ENCODE measurements around the gene AGAP1. TPM values are rescaled to one million over a fixed set of nuclear protein-coding genes. Genes with fewer than 3 reads are reported as not detected.

AGAP1 gene
- polyA plus RNA-seq, 12 donors: 22.7 to 33.9 (median 26.5) TPM; not detected in 1

DNA sequence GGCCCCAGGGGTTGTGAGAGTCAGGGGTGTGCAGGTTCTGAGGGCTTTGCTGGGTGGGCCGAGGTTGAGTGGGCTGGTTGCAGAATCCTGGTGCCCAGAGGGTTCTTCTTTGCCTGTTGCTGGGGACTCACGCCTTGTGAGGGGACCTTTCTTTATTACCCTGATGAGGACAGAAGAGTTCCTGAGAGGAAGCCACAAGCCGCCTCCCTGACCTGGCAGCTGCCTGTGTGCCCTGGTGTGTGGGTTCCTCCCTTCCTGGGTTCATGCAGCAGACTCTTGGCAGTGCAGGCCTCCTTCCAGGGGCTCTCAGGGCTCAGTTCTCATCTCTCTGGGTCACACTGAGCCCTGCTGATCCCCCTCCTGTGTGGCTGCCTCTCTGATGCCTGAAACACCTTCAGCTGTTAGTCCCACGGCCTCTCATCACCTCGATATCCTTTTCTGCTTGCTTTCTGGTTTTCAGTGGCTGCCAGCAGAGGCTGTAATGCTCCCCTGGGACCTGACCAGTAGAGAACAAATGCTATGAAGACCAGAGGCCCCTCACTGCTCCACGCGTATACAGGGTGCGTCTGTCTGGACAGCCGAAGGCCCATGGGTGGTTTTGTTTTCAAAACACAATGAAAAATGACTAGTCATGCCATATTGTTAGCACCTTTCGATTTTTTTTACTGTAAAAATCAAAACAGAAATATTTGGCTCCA lies 191.3 kb downstream of the AGAP1 start:
- no peak for DNase-seq

DNA sequence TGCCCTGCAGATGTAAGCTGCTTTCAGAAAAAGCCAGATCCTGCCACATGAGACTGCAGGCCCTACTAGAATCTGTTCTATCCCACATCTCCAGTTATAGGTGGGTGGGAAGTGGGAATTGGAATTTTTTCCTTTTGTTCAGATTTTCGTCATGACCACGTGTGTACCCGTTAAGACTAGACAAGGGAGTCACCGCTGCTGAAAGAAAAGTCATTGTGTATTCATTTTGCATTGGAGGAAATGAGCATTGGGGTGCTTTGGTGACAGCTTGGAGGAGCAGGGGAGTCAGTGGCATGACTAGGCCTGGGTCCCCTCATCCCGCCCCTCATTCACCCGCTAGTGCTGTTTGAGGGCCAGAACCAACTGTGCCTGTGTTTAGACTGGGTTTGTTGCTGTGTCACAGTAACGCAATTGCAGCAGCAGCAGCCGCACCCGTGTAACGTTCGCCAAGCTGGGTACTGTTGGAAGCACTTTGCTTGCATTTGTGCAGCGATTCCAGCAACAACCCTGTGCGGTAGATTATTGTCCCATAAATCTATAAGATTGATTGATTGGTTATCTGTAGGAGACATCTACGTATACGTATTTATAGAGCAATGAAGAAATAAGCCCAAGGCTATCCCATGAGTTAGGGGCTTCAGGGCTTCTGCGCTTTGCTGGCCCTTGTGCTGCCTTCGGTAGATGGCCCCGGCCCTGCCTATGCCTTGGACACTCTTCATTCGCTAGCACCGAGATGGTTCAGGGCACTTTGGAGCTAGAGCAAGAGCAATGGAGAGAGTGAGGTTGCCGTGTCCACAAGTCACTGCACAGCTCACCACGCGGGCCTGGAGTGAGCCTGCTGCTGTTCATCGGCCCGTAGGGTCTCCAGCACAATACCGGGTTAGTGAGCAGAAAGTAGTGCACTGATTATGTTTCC lies 194.9 kb downstream of the AGAP1 start:
- DNase-seq: no peak

DNA sequence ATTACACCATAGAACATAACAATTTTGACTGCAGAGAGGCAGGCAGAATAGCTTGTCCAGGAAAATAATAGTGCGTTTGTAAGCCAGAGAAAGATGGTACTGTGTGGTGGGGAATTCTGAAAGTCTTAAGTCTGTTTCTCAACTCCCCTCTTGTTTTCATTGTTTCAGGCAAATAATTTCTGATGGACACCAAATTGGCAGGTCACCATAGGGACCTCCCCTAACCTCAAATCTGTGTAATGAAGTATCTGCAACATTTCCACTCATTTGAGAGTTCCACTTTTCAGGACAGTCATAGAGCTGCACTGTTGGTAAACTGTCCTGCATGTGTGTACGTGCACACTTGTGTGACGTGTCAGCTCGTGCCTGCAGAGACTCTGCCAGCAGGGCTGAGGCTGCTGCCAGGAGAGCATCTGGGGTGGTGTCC lies 195.6 kb downstream of the AGAP1 start:
- DNase-seq: no peak

DNA sequence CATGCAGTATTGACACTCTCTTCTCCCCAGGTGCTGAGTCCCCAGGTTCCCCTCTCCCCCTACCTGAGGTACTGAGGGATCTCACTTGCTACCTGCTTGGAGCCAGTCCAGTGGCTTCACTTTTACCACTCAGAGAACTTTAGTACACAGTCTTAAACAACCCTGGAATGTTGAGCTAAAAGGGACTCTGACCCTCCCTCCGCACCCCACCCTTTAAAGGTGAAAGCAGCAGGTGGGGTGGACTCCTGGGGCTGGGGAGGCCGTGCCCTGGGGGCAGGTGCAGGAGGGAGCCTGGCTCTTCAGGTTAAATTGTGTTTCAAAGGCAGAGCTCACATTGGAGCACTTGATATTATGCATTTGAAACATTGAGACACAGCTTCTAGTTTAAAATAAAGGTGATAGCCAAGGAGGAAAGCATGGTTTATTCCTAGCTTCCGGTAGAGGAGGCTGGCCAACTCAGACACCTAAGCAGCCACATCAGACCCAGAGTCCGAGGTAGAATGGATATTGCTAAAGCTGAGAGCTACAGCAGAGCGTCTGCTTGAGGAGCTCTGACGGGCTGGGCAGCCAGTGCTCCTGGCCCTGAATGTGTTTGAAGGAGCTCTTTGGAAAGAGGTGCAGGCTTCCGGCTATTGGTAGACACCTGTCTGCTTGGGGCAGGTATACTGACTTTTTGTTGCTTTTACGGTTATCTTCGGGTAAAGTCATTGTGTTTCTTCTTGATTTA lies 196.4 kb downstream of the AGAP1 start:
- DNase-seq: no peak

DNA sequence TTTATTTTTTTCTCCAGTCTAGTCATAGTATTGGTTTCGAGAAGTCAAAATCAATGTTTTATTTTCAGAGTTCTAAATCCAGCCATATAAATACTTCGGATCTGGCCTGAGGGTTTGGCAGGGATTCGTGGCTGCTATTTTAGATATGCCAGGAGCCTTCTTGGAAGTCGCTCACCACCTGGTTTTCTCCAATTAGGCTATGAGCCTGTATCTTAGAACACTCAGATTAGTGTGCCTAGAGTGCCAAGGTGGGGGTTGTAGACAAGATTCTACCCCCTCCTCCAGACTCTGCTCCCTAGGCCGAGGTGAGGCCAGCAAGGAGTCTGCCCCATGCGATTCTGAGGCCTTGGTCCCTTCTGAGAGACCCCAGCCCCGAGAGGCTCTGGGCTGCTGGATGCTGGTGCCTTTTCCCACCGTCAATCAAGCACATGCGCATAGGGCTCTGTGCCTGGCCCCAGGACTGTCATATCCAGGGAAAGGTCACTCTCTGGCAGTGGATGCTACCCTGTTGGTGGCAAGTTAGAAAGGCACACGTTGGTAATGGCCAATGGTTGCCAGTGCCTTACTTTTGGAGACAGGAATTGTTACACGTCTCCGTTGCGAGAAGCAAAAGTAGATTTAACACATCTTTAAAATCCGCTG lies 197.1 kb downstream of the AGAP1 start:
- DNase-seq: no peak

DNA sequence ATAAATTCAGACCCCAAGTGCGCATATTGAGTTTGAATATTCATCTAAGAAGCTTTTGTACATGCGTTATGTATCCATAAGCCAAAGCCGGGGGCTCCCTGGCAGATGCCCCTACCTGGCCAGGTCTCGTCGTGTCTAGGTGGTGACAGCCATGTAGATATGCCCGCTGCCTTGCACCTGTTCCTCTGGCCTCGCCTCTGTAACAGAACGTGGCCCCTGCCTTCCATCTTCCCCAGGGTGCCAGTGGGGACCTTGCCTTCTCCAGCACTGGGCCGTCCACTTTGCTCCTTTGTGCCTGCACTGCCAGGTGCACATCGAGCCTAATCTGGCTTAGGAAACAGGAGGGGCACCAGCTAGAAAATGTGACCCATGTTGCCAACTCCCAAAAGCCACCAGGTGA lies 198.2 kb downstream of the AGAP1 start:
- no peak for DNase-seq

DNA sequence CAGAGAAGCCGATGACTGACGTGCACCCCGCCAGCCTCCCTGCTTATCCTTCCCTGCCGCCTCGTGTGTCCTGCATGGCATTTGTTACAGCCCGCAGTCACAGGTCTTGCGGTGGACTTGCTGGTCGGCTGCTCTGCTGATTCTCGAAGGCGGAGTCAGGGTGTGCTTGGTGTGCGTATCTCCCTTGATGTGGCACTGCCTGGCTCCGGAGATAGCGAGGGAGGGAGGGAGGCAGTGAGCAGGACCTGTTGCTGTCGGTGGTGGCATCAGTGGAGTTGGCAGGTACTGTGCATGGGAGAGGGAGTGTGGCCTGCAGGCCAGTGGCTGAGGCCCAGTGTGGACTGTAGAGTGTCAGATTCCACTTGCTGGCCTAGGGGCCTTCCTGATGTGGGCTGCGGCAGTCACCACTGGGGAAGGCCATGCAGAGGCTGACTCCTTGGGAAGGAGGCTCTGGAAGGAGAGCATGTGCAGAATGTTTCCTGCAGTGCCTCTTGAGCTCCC lies 198.9 kb downstream of the AGAP1 start:
- no peak for DNase-seq

DNA sequence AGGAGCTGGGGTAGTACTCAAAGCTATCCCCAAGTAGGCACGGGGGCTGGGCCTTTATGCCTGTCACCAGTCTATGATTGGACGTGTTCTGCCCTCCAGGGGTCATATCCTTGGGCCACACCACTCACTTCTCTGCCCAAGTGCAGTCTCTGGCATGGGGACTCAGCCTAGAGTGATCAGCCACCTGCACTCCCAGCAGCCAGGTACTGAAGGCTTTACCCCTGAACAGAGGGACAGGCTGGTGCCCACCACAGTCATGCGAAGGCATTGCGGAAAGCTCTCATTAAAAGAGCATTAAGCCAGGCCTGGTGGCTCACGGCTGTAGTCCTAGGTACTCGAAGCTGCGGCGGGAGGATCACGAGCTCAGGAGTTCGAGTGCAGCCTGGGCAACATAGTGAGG lies 199.4 kb downstream of the AGAP1 start:
- DNase-seq: no peak

DNA sequence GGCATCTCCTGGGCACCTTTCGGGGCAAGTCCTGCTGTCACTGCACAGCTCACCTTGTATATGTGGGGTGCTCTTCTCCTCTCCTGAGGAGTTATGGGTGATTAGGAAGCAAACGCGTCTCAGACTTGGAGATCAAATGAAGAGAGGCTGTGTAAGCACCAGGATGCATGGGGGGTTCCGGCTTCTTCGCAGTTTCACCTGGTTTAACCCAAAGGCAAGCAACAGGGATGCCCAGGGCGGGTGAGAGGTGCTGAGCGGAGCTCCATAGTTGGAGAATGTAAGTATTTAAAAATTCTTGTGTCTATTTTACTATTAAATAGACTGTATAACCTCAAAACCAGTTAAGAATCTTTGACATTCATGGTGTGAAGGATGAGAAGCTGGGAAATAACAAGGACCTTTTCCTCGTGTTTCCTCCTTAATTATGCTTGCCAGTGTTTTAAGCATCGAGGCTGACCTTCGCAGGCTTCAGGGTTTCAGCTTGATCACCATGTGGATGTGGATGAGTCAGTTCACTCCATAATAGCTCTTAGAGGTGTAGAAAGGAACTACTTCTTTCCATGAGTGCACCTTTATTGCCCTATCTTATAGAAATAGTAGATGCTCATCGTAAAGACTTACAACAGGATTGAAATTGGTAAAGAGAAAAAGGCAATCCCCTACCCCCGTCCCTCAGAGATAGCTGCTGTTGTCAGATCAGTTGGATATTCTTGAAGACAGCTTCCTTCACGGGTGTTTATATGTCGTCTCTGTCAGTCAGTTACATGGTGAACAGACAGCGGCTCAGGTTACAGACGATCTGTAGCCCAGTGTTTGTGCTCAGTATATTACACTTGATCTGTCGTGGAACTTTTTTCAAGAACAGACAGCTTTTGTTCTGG lies 201.1 kb downstream of the AGAP1 start:
- no peak for DNase-seq

DNA sequence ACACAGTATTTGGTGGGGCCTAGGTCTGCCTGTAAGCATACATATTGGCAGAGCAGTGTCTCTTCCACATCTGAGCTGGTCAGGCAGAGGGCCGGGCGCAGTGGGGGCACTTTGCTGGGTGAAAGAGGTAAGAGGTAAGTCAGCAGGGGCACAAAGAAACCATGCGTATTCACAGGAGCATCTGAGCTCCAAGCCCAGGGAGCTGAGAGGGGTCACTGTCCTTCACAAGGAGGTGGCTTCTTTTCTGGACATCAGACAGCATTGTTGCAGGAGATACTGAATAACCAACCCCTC lies 201.7 kb downstream of the AGAP1 start:
- DNase-seq: no peak

DNA sequence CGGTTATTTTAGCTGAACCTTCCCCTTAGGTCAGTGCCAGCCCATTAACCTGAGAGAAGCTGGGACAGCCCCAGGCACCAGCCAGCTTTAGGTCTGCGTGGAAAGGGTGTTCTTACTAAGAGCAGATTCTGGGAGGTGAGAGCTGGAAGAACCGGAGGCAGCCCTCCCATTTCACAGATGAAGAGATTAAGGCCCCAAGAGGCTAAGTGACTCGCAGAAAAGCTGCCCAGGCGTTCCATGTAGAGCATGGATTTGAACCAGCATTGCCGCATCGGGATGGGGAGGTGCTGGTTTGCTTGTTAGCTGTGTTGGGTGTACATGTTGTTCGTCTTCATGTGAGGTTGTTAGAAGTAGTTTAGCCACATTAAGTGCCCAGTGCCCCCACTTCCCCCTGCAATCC lies 203.2 kb downstream of the AGAP1 start:
- no peak for DNase-seq

DNA sequence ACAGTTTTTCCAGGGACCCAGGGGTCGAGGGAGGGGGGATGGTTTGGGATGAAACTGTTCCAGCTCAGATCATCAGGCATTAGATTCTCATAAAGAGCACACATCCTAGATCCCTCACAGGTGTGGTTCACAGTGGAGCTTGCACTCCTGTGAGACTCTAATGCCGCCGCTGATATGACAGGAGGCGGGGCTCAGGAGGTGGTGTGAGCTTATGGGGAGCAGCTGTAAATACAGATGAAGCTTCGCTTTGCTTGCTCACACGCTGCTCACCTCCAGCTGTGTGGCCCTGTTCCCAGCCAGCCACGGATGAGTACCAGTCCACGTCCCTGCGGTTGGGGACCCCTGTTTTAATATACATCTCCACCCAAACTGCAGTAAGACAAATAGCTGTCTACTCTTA lies 204.2 kb downstream of the AGAP1 start:
- no peak for DNase-seq

DNA sequence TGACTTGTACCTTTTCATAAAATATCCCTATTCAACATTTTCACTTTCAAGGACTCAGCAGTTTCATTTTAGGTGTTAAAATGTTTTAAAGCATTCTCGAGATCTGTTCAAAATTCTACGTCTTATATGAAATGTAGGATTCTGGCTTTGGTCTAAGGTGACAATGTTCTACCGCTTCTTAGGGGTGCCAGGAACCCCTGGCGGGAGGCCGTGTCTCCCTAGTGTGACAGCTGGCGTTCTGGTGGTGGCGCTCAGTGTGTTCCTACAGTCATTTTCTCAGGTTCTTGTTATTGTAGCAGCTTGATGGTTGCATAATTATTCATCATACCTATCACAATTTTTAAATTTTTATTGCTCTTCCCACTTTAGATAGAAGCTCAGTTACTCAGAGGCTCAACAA lies 204.6 kb downstream of the AGAP1 start:
- no peak for DNase-seq

DNA sequence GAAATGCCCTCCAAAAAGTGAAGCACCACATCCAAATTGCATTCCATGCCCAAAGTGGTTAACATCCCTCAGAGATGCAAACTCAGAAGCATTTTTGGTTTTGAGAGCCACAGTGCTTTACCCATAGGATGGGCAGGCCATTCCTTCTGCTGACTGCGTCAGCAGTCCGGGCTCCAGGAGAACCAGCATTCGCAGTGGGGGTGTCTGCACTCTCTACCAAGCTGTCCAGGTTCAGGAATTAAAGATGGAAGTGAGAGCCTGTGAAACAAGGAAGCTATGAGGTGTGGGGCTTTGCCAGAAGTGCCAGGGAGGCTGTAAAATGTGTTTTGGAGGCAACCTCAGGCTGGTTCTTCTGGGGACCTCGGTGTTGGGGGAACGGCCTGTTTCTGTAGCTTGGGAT lies 205.7 kb downstream of the AGAP1 start:
- no peak for DNase-seq

DNA sequence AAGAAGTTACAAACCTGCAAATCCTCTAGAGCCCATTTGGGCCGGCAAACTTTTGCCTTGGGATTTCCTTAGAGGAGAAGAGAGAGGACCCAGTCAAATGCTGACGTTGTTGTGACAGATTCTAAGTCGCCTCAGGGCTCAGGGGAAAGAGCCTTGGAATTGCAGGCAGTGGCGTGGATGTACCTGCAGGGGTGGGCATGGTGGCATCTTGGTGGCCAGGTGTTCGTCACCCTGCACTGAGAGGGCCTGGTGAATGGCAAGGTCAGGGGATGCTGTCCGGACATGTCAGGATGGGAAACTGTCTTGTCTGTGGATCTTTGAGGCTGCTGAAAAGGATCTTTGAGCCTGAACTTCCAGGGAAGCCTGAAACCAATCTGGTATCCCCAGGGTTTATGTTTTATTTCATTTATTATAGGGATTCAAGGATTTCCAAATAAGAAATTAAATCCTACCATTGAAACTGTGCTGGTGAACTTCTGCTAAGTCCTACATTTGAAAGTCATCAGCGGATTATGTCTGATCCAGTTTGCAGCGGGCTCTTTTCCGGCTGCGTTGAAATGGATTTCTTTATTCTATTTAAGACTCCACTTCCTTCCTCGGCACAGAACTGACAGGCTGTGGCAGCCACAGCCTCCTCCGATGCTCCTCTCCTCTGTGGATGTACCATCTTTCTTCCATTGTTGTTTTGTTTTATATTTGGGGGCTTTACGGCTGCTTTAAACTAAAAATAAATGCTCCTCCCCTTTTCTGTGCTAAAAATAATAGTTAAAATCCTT lies 207.6 kb downstream of the AGAP1 start:
- no peak for DNase-seq

DNA sequence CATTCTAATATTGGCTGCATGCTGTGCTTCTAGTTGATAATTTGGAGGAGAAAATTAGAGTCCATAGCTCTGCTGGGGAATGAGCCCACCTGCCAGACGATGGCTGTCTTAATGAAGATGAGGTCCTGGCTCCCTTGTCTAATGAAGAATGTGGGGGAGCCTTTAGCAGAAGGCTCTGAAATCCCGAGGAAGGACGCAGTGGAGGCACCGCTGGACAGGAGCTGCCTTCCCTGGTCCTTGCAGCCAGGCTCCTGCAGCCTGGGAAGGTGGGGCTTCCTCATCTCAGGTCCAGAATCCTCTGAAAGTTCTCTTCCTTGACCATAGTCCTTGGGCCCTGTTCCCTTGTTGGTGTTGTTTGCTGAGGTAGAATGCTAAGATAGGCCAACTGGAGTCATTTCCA lies 208.3 kb downstream of the AGAP1 start:
- DNase-seq: no peak

DNA sequence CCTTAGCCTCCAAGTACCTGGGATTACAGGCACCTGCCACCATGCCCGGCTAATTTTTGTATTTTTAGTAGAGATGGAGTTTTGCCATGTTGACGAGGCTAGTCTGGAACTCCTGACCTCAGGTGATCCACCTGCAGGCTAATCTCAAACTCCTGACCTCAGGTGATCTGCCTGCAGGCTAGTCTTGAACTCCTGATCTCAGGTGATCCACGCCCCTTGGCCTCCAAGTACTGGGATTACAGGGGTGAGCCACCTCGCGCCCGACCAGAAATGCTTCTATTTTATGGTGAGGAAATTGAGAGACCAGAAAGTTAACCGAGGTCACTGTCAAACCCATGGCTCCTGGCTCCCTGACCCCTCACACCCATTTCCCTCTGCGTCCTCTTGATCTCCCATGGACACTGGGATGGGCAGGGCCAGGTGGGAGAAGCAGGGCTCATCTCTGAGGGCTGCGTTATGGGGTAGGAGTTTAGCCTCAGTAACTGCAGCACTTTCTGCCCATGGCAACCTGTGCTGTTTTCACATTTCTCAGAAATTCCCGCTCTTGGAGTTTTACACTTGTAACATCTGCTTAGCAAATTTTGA lies 210.0 kb downstream of the AGAP1 start:
- DNase-seq: no peak

DNA sequence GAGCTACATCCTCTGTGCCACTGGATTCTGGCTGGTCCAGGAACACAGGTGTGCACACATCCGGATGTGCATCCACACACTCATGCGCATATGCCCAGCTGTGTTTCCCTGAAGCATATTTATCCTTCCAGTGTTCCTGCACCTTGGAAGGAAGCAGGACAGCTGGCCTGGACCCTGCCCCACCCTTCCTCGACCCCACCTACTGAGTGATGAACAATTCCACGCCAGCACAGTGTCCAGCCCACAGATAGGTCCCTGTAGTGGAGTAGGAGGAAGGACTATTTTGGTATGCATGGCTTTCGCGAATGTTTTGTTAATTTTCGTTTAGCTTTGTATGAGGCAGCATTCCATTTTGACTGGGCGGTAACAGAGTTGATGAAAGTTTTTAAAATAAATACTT lies 211.5 kb downstream of the AGAP1 start:
- no peak for DNase-seq

DNA sequence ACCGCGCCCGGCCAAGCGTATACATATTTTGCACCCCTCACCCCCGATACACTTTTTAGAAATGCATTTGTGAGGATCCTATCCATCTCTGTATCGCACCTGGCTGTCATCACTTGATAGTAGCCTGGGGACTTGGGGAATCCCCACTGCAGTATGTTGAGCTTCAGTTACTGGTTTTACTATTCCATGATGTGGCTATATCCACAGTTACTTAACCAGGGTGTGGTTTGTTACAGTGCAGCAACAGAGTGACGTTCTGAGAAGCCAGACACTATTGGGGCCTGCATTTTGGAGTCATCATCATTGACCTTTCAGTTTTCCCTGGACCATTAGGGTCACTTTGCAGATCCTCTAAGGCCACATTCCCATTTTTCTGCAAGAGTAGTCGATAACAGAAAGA lies 212.7 kb downstream of the AGAP1 start:
- no peak for DNase-seq
